GM12878 (cell line): Measurements from ENCODE around the gene MPRIP. TPM values are rescaled to one million over a fixed set of nuclear protein-coding genes. Genes with fewer than 3 reads are reported as not detected.

Experiments
- ATAC-seq: fragments of 200-7000 bp; cut with Tn5 transposase; 3 replicates; pipeline ENCODE4 v1.9.1; 2020; ENCODE audit warnings: mild to moderate bottlenecking, moderate library complexity
- BruUV-seq: library from RNA; stranded (reverse); fragments of 400-500 nt; replicated peaks from 2 replicates; lab custom pipeline; 2021; lab: Mats Ljungman, UMichigan
- CTCF ChIA-PET: fragments of 300-600 bp; sonication (Branson Sonifier 250); formaldehyde crosslinking; extraction: SDS; loops from one replicate; lab custom pipeline; 2021; ENCODE audit warnings: inconsistent platforms; lab: Yijun Ruan, JAX
- POLR2A ChIA-PET: fragments of 350-600 bp; formaldehyde crosslinking; extraction: SDS; loops from one replicate; lab custom pipeline; 2021; ENCODE audit warnings: inconsistent platforms; lab: Charles Lee
- RAD21 ChIA-PET: fragments of 300-600 bp; sonication (Branson Sonifier 250); formaldehyde crosslinking; loops from one replicate; lab custom pipeline; 2023; ENCODE audit warnings: antibody characterized with exemption; ENCODE audit not compliant: unreplicated experiment; lab: Charles Lee
- SMC1A ChIA-PET: fragments of 300-600 bp; sonication (Branson Sonifier 250); formaldehyde crosslinking; loops from one replicate; lab custom pipeline; 2023; ENCODE audit not compliant: unreplicated experiment, uncharacterized antibody; lab: Charles Lee
- DNase-seq: peaks from one replicate; pipeline ENCODE4 v3.0.0-alpha.2; 2011; ENCODE audit warnings: low read depth, low spot score
- FAIRE-seq: peaks from 3 replicates; lab custom pipeline; 2011; peaks lifted over from hg19 to GRCh38; lab: Jason Lieb, UNC
- H2AFZ ChIP-seq: 2 replicates; pipeline ENCODE4 v1.6.0; 2011; ENCODE audit warnings: low read depth, low read length, control low read depth; ENCODE audit not compliant: control insufficient read depth
- H3K27ac ChIP-seq: 2 replicates; pipeline ENCODE4 v1.5.1; 2011; ENCODE audit warnings: control low read depth; ENCODE audit not compliant: control insufficient read depth, insufficient read depth
- H3K27me3 ChIP-seq, 2 experiments: replicated peaks in 1 of 2; 2 replicates each; pipeline versions ENCODE4 v1.6.0 to v1.6.1; 2011; ENCODE audit warnings: low read length in 1 of 2; ENCODE audit not compliant: control insufficient read depth in 2 of 2, insufficient read depth in 2 of 2
- H3K36me3 ChIP-seq, 2 experiments: 2 replicates each; pipeline ENCODE4 v1.5.1; 2011; ENCODE audit warnings: low read length in 1 of 2; ENCODE audit not compliant: control insufficient read depth in 2 of 2, insufficient read depth in 2 of 2
- H3K4me1 ChIP-seq: 2 replicates; pipeline ENCODE4 v1.6.1; 2011; ENCODE audit warnings: mild to moderate bottlenecking, low read length, moderate library complexity, mixed read lengths; ENCODE audit not compliant: control insufficient read depth, insufficient read depth
- H3K4me2 ChIP-seq: 2 replicates; pipeline ENCODE4 v1.6.0; 2011; ENCODE audit warnings: control low read depth; ENCODE audit not compliant: control insufficient read depth, insufficient read depth
- H3K4me3 ChIP-seq: fragments of 200-600 bp; sonication (generic); 2 replicates; pipeline ENCODE4 v1.5.1; 2016
- H3K79me2 ChIP-seq: 2 replicates; pipeline ENCODE4 v1.6.0; 2011; ENCODE audit warnings: low read length; ENCODE audit not compliant: control insufficient read depth, insufficient read depth
- H3K9ac ChIP-seq: 2 replicates; pipeline ENCODE4 v1.8.0; 2011; ENCODE audit warnings: low read length, control low read depth, mixed read lengths; ENCODE audit not compliant: control insufficient read depth, insufficient read depth
- H3K9me3 ChIP-seq: replicated peaks from 3 replicates; pipeline ENCODE4 v1.5.1; 2011; ENCODE audit warnings: mild to moderate bottlenecking, low read length; ENCODE audit not compliant: control insufficient read depth, insufficient read depth
- H4K20me1 ChIP-seq: 2 replicates; pipeline ENCODE4 v1.6.0; 2011; ENCODE audit not compliant: control insufficient read depth, insufficient read depth
- CBX3 ChIP-seq: fragments of 200-600 bp; sonication (generic); IDR thresholded peaks from 2 replicates; pipeline ENCODE4 v1.6.1; 2016; ENCODE audit warnings: low read depth, borderline replicate concordance
- GATAD2B ChIP-seq: fragments of 450-650 bp; conservative IDR thresholded peaks from 2 replicates; pipeline ENCODE4 v1.6.1; 2017; ENCODE audit warnings: low read depth, mild to moderate bottlenecking, moderate library complexity
- NBN ChIP-seq: fragments of 450-650 bp; IDR thresholded peaks from 2 replicates; pipeline ENCODE4 v1.6.1; 2016
- NFXL1 ChIP-seq: fragments of 450-650 bp; IDR thresholded peaks from 2 replicates; pipeline ENCODE4 v1.6.1; 2017; ENCODE audit warnings: antibody characterized with exemption, mild to moderate bottlenecking, borderline replicate concordance
- PKNOX1 ChIP-seq: fragments of 450-650 bp; IDR thresholded peaks from 2 replicates; pipeline ENCODE4 v1.6.1; 2016; ENCODE audit warnings: mild to moderate bottlenecking
- POLR2A ChIP-seq: IDR thresholded peaks from 2 replicates; pipeline ENCODE4 v1.6.1; 2011; ENCODE audit warnings: low read depth, mild to moderate bottlenecking, low read length
- POU2F2 ChIP-seq: IDR thresholded peaks from 3 replicates; pipeline ENCODE4 v1.6.1; 2011; ENCODE audit warnings: low read depth, mild to moderate bottlenecking, low read length, borderline replicate concordance
- RCOR1 ChIP-seq: conservative IDR thresholded peaks from 2 replicates; pipeline ENCODE4 v1.6.1; 2012; ENCODE audit warnings: low read depth, low read length, improper control_type of control experiment
- SMARCA5 ChIP-seq: fragments of 450-650 bp; IDR thresholded peaks from 2 replicates; pipeline ENCODE4 v1.6.1; 2017; ENCODE audit warnings: mild to moderate bottlenecking
- STAT1 ChIP-seq: fragments of 450-650 bp; conservative IDR thresholded peaks from 2 replicates; pipeline ENCODE4 v1.6.1; 2014; ENCODE audit warnings: antibody characterized with exemption, mild to moderate bottlenecking
- ZBTB40 ChIP-seq: fragments of 450-650 bp; IDR thresholded peaks from 2 replicates; pipeline ENCODE4 v1.6.1; 2016; ENCODE audit warnings: mild to moderate bottlenecking, moderate library complexity, borderline replicate concordance
- ZNF384 ChIP-seq: IDR thresholded peaks from 2 replicates; pipeline ENCODE4 v1.6.1; 2012; ENCODE audit warnings: low read depth, mild to moderate bottlenecking, low read length, improper control_type of control experiment, borderline replicate concordance
- WGBS: methylation state at CpG from one replicate; pipeline ENCODE4 v1.1.6; 2016; ENCODE audit warnings: low lambda C conversion rate; ENCODE audit not compliant: insufficient replicate concordance, insufficient coverage; ENCODE audit errors: missing lambda C conversion rate; 5-methylcytosine and 5-hydroxymethylcytosine counted together
- in situ Hi-C: fragments of 300-500 bp; cut with MboI; formaldehyde crosslinking; loops from 9 replicates; pipeline ENCODE4 v1.14.3; 2018; ENCODE audit warnings: mixed read lengths
- intact Hi-C: fragments of 100-400 bp; cut with micrococcal nuclease; formaldehyde crosslinking; loops from one replicate; pipeline ENCODE4 v1.14.2; 2022; ENCODE audit not compliant: unreplicated experiment
- polyA plus RNA-seq, 11 experiments: library from polyadenylated mRNA; depleted of rRNA in 4 of 11; unstranded in 6 of 11; stranded (reverse) in 5 of 11; fragments of >200 nt; fragmentation: Nextera tagmentation in 4 of 11; fragmentation: Illumina TruSeq in 1 of 11; extraction: Ambion mirVana in 4 of 11; extraction: Trizol in 1 of 11; gene quantifications; 1 replicate in 1 of 11; 2 replicates in 10 of 11; pipeline versions ENCODE4 v1.2.1 to v1.2.3, GENCODE V29; 2011 to 2016; ENCODE audit warnings: inconsistent platforms in 2 of 11, missing spikeins in 2 of 11, low read depth in 1 of 11
- total RNA-seq, 4 experiments: library from RNA; depleted of rRNA in 3 of 4; stranded (reverse); fragments of >200 nt in 3 of 4; fragmentation: Illumina TruSeq in 1 of 4; extraction: Trizol in 1 of 4; gene quantifications; 2 replicates each; pipeline versions ENCODE4 v1.2.1 to v1.2.3, GENCODE V29; 2013 to 2021

Gene MPRIP
- total and polyA plus RNA-seq, 10 of the 15 experiments (the other 5 are each of a cell fraction or from before 2014, with no cell fraction given), result 16.5 to 168 (median 71.7) TPM

GRCh38 chr17:17186551-17187505, 144.6 kb downstream of the MPRIP start:
- ChIA-PET POLR2A (interaction anchor here (0.6 kb wide), 1 partner anchor 144 kb away, joined by 5 read pairs; no protein-coding TSS in a partner anchor), CTCF (interaction anchor here (0.5 kb wide), 1 partner anchor 13 kb away, joined by 4 read pairs; no protein-coding TSS in a partner anchor), RAD21 (no interaction called here), SMC1A (no interaction called here)
- TF ChIP-seq GATAD2B (no peak), POLR2A (0 out of 2 replicates have a peak, but pooled peaks have one; percentile 23)
- H3K9me3 ChIP-seq, result no peaks in the 10 kb centered on the region
- no peaks in the 10 kb centered on the region for H4K20me1 ChIP-seq
- H3K36me3 ChIP-seq, result peaks cover 5 to 6% of the 10 kb centered on the region in 2 experiments; a peak in 3 of 4 replicates
- 87% methylated on average over 14 of the region's 14 CpGs for WGBS
- ATAC-seq (no peak), DNase-seq (no peak), FAIRE-seq (no peak)
- H3K4me3 ChIP-seq, result no peak overlapping the region
- peaks cover 20% of the 10 kb centered on the region for H3K4me1 ChIP-seq
- H2AFZ ChIP-seq, result no peak overlapping the region
- H3K27me3 ChIP-seq, result no peaks in the 10 kb centered on the region
- no TSS peak for BruUV-seq
- no peak overlapping the region for H3K27ac ChIP-seq
- intact Hi-C loops (no loop called here), in situ Hi-C loops (no loop called here)
- H3K9ac ChIP-seq, result no peak overlapping the region
- H3K4me2 ChIP-seq, result no peak overlapping the region
- H3K79me2 ChIP-seq, result no peaks in the 10 kb centered on the region

DNA sequence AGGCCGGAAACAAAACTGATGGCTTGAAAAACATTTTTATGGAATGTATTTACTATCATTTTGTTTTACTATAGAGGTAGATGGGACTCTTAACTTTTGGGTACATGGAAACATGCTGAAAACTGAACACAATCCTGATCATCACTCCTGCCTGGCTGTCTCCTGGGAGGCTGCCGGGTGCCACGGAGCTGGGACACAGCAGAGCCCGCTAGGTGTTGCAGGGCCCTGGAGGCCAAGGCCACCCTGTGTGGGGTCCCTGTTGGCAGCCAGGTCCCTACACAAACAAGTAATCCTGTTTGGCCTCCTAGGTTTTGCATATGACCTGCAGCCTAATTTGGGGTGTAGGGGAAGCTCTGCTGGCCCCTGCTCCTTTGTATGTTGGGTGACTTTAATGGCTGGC, 146.3 kb downstream of the MPRIP start:
- H3K9me3 ChIP-seq, result no peaks in the 10 kb centered on the region
- CTCF ChIA-PET, result no interaction called here
- no peak for ATAC-seq
- intact Hi-C loops (no loop called here), in situ Hi-C loops (no loop called here)
- RAD21 ChIA-PET, result interaction anchor here (0.6 kb wide), 1 partner anchor 38 kb away, joined by 4 read pairs; no protein-coding TSS in a partner anchor
- POLR2A ChIA-PET, result interaction anchor here (0.6 kb wide), 1 partner anchor 747 kb away, joined by 5 read pairs; no protein-coding TSS in a partner anchor
- peaks cover 15% of the 10 kb centered on the region for H3K4me1 ChIP-seq
- no peak overlapping the region for H3K9ac ChIP-seq
- WGBS, result 90% methylated on average over 4 of the region's 4 CpGs
- no peak overlapping the region for H3K4me3 ChIP-seq
- no peak overlapping the region for H2AFZ ChIP-seq
- BruUV-seq, result no TSS peak
- H3K27ac ChIP-seq, result no peak overlapping the region
- H3K79me2 ChIP-seq, result no peaks in the 10 kb centered on the region
- no peaks in the 10 kb centered on the region for H3K27me3 ChIP-seq
- no peak for DNase-seq
- H3K36me3 ChIP-seq, result peaks cover 3% of the 10 kb centered on the region in 2 experiments; a peak in 3 of 4 replicates
- FAIRE-seq, result no peak
- no peak overlapping the region for H3K4me2 ChIP-seq
- SMC1A ChIA-PET, result no interaction called here
- H4K20me1 ChIP-seq, result no peaks in the 10 kb centered on the region
- TF ChIP-seq CBX3, result no peak
- TF ChIP-seq STAT1, result no peak
- no peak for TF ChIP-seq RCOR1
- no peak for TF ChIP-seq ZNF384
- TF ChIP-seq SMARCA5, result no peak
- no peak for TF ChIP-seq POU2F2
- no peak for TF ChIP-seq ZBTB40
- no peak for TF ChIP-seq PKNOX1
- TF ChIP-seq NBN, result no peak
- TF ChIP-seq NFXL1, result no peak
